ENCODE data around the gene ELP5.
"Not testable (repeated sequence)": the region's sequence is repeated elsewhere in the genome, so short reads cannot be mapped to it uniquely, and the experiment has no call there.

ELP5 gene

GRCh38 chr17:7237266-7237760 lies 14.7 kb upstream of the ELP5 start:
- no peak for DNase-seq

GRCh38 chr17:7237761-7238419 lies 14.1 kb upstream of the ELP5 start:
- no peak for DNase-seq

DNA sequence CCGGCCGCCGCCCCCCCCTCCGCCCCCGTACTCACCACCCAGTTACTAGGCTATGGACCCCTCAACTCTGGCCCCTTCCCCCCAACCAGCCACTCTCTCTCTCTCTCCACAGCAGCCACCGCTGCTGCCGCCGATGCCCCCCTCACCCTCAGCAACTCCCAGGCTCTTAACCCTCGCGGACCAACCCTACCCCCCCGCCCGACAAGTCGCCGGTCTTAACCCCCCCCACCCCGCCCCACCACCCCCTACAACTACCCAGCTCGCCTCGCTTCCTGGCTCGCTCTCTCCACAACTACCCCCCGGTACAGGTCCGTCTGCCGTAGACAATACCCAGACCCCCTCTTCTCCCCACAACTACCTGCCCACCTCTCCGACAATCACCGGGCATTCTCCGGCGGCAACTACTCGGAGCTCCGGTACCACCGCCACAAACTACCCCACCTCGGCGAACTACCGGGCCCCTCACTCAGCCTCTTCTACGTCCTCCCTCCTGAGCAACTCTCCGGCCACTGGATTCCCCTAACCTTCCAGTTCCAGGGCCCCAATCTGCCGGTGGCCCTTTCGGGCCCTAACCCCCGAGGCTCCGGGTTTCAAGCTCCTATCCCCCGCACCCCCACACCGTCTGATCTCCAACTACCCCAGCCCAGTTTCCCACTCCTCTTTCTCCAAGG lies 13.5 kb upstream of the ELP5 start:
- DNase-seq, result no peak

DNA sequence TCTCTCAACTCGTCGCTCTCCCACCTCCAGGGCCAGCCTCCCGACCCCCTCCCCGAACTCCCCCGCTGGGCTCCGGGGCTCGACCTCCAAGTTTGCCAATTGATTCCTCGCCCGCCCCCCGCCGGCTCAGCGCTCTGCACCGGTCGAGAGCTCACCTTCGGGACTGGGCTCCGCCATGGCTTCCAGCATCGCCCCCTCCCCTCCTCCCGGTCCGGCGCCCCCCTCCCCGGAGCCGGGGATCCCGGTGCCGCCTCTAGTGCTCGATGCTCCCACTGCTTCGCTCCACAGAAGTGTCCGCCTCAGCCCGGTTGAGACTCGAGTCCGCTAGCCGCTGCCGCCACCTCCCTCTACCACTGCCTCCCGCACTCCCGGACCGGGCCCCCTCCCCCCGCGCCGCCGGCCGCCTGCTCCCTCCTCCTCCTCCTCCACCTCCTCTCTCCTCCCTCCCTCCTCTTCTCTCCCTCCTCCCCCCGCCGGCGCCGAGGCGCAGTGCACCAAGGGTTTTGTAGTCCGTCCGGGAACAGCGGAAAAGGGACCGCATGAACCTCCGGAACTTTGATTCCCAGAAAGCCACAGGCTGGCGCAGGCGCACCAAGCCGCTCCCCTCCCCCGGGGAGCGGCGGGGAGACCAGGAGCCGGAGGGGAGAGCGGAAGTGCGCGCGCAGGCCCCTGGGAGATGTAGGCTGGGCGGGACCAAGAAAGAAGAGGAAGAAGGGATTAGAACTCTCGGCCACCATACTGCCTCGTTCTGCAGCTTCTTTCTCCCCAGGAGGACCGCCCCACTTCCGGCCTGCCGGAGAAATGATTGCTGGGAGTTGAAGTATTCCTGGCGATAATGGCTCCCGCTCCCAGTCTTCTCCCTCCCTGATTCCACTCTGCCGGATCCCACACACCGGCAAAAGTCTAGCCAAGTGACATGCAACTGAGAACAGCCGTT lies 12.7 kb upstream of the ELP5 start, which contains the start of gene PHF23:
PHF23 (minus strand) TSS at position 367 of the 937 bp plus-strand sequence; CDS start at position 189, 178 bp downstream.
- peak; percentile 87 for DNase-seq

GRCh38 chr17:7240375-7240774 lies 11.6 kb upstream of the ELP5 start:
- no peak for DNase-seq

DNA sequence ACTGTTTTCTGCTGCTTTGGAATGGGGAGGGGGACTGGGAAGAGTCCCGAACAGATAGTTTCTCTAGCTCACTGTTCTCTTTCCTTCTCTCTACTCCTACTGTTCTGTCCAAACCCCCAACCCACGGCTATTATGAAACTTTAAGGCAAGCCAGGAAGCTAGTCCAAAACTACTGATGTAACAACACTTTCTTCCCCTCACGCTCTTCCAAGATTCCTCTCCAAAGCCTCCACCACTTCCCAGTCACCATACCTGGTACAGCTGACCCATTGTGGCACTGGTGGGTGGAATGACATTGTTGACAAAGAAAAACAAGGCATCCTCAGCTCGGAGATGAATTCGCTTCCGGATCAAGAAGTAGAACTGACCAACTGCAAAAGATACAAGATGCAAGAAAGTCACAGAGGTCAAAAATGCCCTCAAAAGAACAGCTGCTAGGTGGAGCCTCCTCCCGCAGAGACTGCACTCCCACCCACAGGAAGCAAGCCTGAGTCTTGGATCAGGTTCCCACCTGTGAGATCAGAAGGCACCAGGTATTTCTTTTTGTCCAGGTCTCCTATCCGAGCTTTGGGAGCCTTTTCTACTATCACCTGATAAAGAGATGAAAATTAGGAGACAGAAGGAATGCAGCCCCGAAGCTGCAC lies 10.8 kb upstream of the ELP5 start:
- no peak for DNase-seq

DNA sequence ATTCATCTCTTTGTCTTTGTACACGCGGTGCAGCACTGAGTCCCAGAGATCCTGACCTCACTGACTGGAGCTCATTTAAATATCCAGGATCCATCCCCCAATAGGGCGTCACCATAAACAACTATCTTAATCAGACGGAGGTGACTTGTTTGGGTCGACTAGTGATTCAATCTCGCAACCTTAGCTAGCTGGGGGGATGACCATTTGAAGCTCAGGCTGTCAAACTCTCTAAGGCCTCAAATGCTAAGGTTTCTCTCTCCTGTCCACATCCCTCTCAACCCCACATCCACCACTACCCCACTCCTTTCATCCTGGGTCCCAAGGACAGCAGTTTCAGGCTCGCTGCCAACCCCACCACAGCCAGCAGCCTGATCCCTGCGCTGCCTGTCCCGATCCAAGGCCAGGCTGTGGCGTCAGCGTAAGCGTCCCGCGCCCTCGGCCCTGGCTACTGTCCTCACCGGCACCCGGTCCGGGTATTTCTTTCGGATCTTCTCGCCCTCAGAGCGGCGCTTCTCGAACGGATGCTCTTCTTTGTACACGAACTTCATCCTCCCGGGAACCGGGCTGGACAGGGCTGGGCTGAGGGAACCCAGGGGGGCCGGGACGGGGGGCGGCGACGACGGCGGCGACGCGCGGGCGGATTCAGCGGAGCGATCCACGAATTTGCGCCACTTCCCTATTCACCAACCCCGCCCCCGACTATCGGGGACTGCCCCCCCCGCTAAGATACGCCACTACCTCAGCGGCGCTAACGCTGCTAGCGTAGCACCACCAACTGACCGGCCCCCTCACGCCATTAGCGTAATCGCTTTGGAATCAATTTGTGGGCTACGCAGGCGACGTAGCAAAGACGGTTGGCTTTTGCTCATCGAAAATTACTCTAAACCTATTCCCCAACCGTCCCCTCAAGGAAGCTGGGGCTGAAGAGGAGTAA lies 10.0 kb upstream of the ELP5 start, which contains the start of gene GABARAP:
GABARAP (minus strand) TSS at position 667 of the 934 bp plus-strand sequence; CDS start at position 548, 119 bp downstream.
- DNase-seq, result peak; percentile 69

GRCh38 chr17:7242717-7243452 lies 9.1 kb upstream of the ELP5 start:
- DNase-seq, result peak; percentile 81

DNA sequence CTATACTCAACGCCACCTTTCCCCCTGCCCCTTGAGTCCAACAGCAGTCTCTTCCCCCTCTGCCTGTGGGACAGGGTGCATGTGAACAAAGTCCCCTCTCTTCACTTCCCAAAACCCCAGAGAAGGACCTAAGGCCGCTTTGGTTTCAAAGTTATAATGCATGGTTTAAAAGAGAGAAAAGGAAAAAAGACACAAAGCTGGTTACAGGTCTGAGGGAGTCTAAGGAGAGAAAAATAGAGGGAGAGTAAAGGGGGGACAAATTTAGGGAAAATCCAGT lies 8.6 kb upstream of the ELP5 start:
- DNase-seq, result no peak

DNA sequence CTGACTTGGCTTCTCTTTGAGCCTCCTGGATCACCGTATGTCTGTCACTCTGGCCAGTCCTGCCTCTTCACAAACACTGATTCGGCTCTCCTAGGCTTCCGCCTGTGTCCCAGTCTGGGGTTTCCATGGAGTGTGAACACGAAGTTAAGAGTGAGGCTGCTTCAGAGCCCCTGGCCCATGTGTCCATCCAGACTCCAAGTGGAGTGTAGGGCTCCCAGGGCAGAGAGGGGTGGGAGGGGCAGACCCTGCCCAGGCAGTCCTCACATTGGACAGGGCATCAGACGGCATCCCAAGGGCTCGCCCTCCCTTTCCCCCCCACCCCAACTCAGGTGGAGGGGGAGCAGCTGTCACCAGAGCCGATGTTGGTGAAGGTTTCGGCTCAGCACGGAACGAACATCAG lies 8.2 kb upstream of the ELP5 start:
- DNase-seq, result not testable (repeated sequence)

DNA sequence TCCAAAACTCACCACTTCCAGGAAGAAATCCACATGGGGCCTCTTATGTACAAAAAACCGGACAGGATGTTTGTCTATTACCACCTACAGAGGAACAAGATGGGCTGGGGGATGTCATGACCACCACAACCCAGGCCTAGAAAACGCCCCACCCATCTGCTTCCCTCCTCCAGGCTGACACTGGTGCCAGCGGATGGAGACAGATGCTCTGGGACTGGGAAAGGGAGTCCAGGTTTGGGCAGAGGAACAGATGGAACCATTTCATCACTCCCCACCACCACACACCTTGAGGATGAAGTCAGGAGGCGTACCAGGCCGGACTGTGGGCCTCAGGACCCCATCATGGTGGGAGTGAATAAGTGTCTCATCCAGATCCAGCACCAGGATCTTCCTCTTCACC lies 5.2 kb upstream of the ELP5 start:
- DNase-seq, result no peak

- DNase-seq, result no peak
Observed at GRCh38 chr17:7248796-7249195, 3.2 kb upstream of the ELP5 start.

- no peak for DNase-seq
Observed at GRCh38 chr17:7249214-7249613, 2.8 kb upstream of the ELP5 start.

GRCh38 chr17:7249830-7250229 lies 2.2 kb upstream of the ELP5 start:
- no peak for DNase-seq

- DNase-seq, result no peak
Observed at GRCh38 chr17:7250695-7251627, 1.1 kb upstream of the ELP5 start.

GRCh38 chr17:7251661-7252175 lies 297 bp upstream of the ELP5 start, which contains the start of gene CTDNEP1:
Gene CTDNEP1 (minus strand): TSS chr17:7251734. CDS start chr17:7251296, 438 bp downstream.
- DNase-seq, result peak; percentile 74

DNA sequence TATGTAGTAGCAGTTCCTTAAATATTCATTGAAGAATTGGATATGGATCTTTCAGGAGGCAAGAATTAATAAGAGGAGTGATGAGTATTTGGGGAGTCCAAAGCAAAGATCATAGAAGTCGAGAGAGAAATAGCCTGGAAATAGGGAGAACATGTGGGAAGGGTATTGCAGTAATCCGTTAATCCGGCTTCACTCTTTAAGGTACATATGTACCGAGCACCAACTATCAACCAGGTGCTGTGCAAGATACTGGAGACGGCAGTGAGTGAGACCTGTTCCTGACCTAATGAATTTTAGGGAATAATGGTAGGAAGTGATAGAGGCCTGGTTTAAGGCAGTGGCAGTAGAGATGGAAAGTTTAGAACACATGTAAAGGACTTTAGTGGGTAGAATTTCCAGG lies 1.1 kb downstream of the ELP5 start:
- DNase-seq, result no peak

- no peak for DNase-seq
Observed at GRCh38 chr17:7254511-7254910, 2.5 kb downstream of the ELP5 start.

DNA sequence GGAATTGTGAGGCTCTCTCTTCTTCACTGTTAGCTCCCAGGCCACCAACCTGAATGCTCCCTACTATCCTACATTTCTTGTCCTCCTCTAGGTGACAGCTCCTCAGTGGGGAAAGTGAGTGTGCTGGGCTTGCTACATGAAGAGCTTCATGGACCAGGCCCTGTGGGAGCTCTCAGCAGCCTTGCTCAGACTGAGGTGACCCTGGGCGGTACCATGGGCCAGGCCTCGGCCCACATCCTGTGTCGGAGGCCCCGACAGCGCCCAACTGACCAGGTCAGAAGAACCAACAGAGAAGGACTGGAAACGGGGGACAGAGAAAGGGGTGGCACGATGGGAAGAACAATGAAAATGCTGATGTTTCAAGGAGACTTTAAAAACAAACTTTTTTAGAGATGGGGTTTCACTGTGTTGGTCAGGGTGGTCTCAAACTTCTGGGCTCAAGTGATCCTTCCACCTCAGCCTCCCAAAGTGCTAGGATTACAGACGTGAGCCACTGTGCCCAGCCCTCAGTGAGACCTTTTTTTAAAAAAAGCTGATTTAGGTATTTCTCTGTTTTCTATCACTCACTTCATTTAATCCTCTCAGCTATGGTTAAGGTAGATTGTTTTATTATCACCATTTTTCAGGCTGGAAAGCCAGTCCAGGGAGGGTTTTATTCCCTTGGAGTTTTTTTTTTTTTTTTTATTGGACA lies 4.9 kb downstream of the ELP5 start:
- DNase-seq, result no peak
